ENCODE results near the gene CEP44. TPM values are rescaled to one million over a fixed set of nuclear protein-coding genes. Genes with fewer than 3 reads are reported as not detected.
A peak's percentile ranks its signal among the peaks of the same experiment; 100 is the strongest.

CEP44 gene
- total and polyA plus RNA-seq, 2 experiments from 2014 or later: 6.6 to 19.0 TPM

DNA sequence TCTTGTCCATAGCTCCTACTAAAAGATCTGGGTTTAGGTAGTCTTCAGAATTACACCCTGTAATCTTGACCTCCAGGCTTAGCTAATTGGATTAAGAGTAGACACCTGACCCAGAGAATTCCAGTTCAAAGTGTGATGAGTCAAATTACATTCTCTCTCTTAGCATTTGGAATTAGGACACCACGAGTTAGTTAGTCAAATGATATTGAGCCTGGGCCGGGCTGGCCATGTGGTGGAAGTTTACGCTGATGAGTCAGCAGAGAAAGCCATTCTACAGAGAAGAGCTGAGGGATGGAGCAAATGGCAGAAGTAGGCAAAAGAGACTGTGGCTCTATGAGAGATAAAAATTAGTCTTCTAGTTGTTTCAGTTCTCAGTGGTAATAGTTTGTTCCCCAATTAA, 31.1 kb downstream of the CEP44 start:
- Histone ChIP-seq H4K20me1 (ENCODE audit: insufficient read depth, poor library complexity, severe bottlenecking) (no peaks in the 10 kb centered on the region), H3K4me2 (no peak overlapping the region), H2AFZ (no peak overlapping the region), H3K27ac (no peak overlapping the region), H3K4me3 (no peak overlapping the region), H3K9me2 (replicated peaks; ENCODE audit: insufficient read depth) (no peaks in the 10 kb centered on the region), H3K27me3 (no peaks in the 10 kb centered on the region), H3K79me2 (no peaks in the 10 kb centered on the region), H3K9me3 (ENCODE audit: low read depth) (no peaks in the 10 kb centered on the region), H3K4me1 (ENCODE audit: insufficient read depth) (no peaks in the 10 kb centered on the region), H3K36me3 (replicated peaks; ENCODE audit: insufficient read depth, low read depth) (no peaks in the 10 kb centered on the region)
- peak; percentile 37 for DNase-seq (ENCODE audit: low spot score)
- TF ChIP-seq EZH2phosphoT487 (IDR thresholded peaks at IDR 0.05; ENCODE audit: low read depth, severe bottlenecking, unreplicated experiment) (no peak), EZH2 (IDR thresholded peaks at IDR 0.05; ENCODE audit: borderline replicate concordance) (no peak)
- TF ChIP-seq, protein P1, sequence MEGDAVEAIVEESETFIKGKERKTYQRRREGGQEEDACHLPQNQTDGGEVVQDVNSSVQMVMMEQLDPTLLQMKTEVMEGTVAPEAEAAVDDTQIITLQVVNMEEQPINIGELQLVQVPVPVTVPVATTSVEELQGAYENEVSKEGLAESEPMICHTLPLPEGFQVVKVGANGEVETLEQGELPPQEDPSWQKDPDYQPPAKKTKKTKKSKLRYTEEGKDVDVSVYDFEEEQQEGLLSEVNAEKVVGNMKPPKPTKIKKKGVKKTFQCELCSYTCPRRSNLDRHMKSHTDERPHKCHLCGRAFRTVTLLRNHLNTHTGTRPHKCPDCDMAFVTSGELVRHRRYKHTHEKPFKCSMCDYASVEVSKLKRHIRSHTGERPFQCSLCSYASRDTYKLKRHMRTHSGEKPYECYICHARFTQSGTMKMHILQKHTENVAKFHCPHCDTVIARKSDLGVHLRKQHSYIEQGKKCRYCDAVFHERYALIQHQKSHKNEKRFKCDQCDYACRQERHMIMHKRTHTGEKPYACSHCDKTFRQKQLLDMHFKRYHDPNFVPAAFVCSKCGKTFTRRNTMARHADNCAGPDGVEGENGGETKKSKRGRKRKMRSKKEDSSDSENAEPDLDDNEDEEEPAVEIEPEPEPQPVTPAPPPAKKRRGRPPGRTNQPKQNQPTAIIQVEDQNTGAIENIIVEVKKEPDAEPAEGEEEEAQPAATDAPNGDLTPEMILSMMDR (IDR thresholded peaks at IDR 0.05; ENCODE audit: poor library complexity): no peak
- WGBS (ENCODE audit: low lambda C conversion rate, missing lambda C conversion rate): 42% methylated on average over 3 of the region's 3 CpGs

GRCh38 chr4:174316546-174316945, 32.8 kb downstream of the CEP44 start:
- Histone ChIP-seq H3K79me2 (no peaks in the 10 kb centered on the region), H3K27ac (no peak overlapping the region), H3K9me3 (ENCODE audit: low read depth) (no peaks in the 10 kb centered on the region), H4K20me1 (ENCODE audit: insufficient read depth, poor library complexity, severe bottlenecking) (no peaks in the 10 kb centered on the region), H3K4me1 (ENCODE audit: insufficient read depth) (no peaks in the 10 kb centered on the region), H3K9me2 (replicated peaks; ENCODE audit: insufficient read depth) (no peaks in the 10 kb centered on the region), H2AFZ (no peak overlapping the region), H3K4me3 (no peak overlapping the region), H3K4me2 (no peak overlapping the region), H3K27me3 (no peaks in the 10 kb centered on the region), H3K36me3 (replicated peaks; ENCODE audit: insufficient read depth, low read depth) (no peaks in the 10 kb centered on the region)
- 75% methylated on average over 1 of the region's 1 CpG for WGBS (ENCODE audit: low lambda C conversion rate, missing lambda C conversion rate)
- TF ChIP-seq, protein P1 (IDR thresholded peaks at IDR 0.05; ENCODE audit: poor library complexity): no peak
- TF ChIP-seq EZH2phosphoT487 (IDR thresholded peaks at IDR 0.05; ENCODE audit: low read depth, severe bottlenecking, unreplicated experiment) (no peak), EZH2 (IDR thresholded peaks at IDR 0.05; ENCODE audit: borderline replicate concordance) (no peak)
- DNase-seq (ENCODE audit: low spot score): no peak

GRCh38 chr4:174316954-174317353, 33.2 kb downstream of the CEP44 start:
- H3K9me2 ChIP-seq (replicated peaks; ENCODE audit: insufficient read depth): no peaks in the 10 kb centered on the region
- no peaks in the 10 kb centered on the region for H3K79me2 ChIP-seq
- H3K36me3 ChIP-seq (replicated peaks; ENCODE audit: insufficient read depth, low read depth): no peaks in the 10 kb centered on the region
- H3K9me3 ChIP-seq (ENCODE audit: low read depth): no peaks in the 10 kb centered on the region
- H2AFZ ChIP-seq: no peak overlapping the region
- H4K20me1 ChIP-seq (ENCODE audit: insufficient read depth, poor library complexity, severe bottlenecking): no peaks in the 10 kb centered on the region
- H3K4me1 ChIP-seq (ENCODE audit: insufficient read depth): no peaks in the 10 kb centered on the region
- 68% methylated on average over 2 of the region's 2 CpGs for WGBS (ENCODE audit: low lambda C conversion rate, missing lambda C conversion rate)
- no peak overlapping the region for H3K27ac ChIP-seq
- no peak overlapping the region for H3K4me3 ChIP-seq
- TF ChIP-seq EZH2phosphoT487 (IDR thresholded peaks at IDR 0.05; ENCODE audit: low read depth, severe bottlenecking, unreplicated experiment) (no peak), EZH2 (IDR thresholded peaks at IDR 0.05; ENCODE audit: borderline replicate concordance) (no peak)
- TF ChIP-seq, protein P1 (IDR thresholded peaks at IDR 0.05; ENCODE audit: poor library complexity): no peak
- DNase-seq (ENCODE audit: low spot score): no peak
- H3K27me3 ChIP-seq: no peaks in the 10 kb centered on the region
- H3K4me2 ChIP-seq: no peak overlapping the region

- Histone ChIP-seq H3K9me2 (replicated peaks; ENCODE audit: insufficient read depth) (no peaks in the 10 kb centered on the region), H3K4me3 (no peak overlapping the region), H3K4me2 (no peak overlapping the region), H2AFZ (no peak overlapping the region), H3K27ac (no peak overlapping the region), H3K27me3 (no peaks in the 10 kb centered on the region), H3K79me2 (no peaks in the 10 kb centered on the region), H3K36me3 (replicated peaks; ENCODE audit: insufficient read depth, low read depth) (no peaks in the 10 kb centered on the region), H3K4me1 (ENCODE audit: insufficient read depth) (no peaks in the 10 kb centered on the region), H3K9me3 (ENCODE audit: low read depth) (no peaks in the 10 kb centered on the region), H4K20me1 (ENCODE audit: insufficient read depth, poor library complexity, severe bottlenecking) (no peaks in the 10 kb centered on the region)
- TF ChIP-seq EZH2 (IDR thresholded peaks at IDR 0.05; ENCODE audit: borderline replicate concordance): no peak
- TF ChIP-seq, protein P1 (IDR thresholded peaks at IDR 0.05; ENCODE audit: poor library complexity): no peak
- TF ChIP-seq EZH2phosphoT487 (IDR thresholded peaks at IDR 0.05; ENCODE audit: low read depth, severe bottlenecking, unreplicated experiment): no peak
- DNase-seq (ENCODE audit: low spot score): no peak
Observed at GRCh38 chr4:174317531-174317930, 33.8 kb downstream of the CEP44 start.
